ENCODE measurements around the gene DBF4.
"Not testable (repeated sequence)": the region's sequence is repeated elsewhere in the genome, so short reads cannot be mapped to it uniquely, and the experiment has no call there.

The DBF4 gene

DNA sequence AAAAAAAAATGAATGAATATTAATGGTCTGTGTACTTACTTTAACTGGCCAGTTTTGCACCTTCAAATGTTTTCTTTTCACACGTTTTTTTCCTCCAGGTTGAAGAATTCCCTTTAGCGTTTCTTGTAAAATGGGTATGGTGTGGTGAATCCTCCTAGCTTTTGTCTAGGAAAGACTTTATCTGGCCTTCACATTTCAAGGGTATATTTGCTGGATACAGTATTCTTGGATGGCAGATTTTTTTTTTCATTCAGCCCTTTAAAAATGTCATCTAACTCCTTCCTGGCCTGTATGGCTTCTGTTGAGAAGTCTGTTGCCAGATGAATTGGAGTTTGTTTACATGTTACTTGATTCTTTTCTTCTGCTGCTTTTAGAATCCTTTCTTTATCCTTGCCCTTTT lies 10.2 kb upstream of the DBF4 start:
- H3K9ac ChIP-seq (ENCODE audit: low read depth, low read length, poor library complexity, severe bottlenecking) = no peak overlapping the region
- no peaks in the 10 kb centered on the region for H3K9me2 ChIP-seq (replicated peaks; ENCODE audit: low read depth, low read length)
- no peaks in the 10 kb centered on the region for H4K20me1 ChIP-seq (ENCODE audit: insufficient read depth, low read length, poor library complexity, severe bottlenecking)
- no peaks in the 10 kb centered on the region for H3K4me1 ChIP-seq (ENCODE audit: insufficient read depth, low read length, poor library complexity, severe bottlenecking)
- H2AFZ ChIP-seq (ENCODE audit: low read length) = no peak overlapping the region
- H3F3A ChIP-seq (ENCODE audit: low read depth) = no peaks in the 10 kb centered on the region
- H3K36me3 ChIP-seq (ENCODE audit: insufficient read depth, low read length) = peaks cover 40% of the 10 kb centered on the region
- H3K4me2 ChIP-seq (ENCODE audit: low read depth, low read length, poor library complexity, severe bottlenecking) = no peak overlapping the region
- peaks cover 54% of the 10 kb centered on the region for H3K79me2 ChIP-seq (ENCODE audit: insufficient read depth, low read length)
- H3K27me3 ChIP-seq (ENCODE audit: insufficient read depth, low read length, poor library complexity, severe bottlenecking) = no peaks in the 10 kb centered on the region
- peaks cover 48% of the 10 kb centered on the region for H3K9me3 ChIP-seq (ENCODE audit: insufficient read depth, low read depth, low read length)
- H3K4me3 ChIP-seq (ENCODE audit: low read length, poor library complexity, severe bottlenecking) = no peak overlapping the region
- no peak for TF ChIP-seq EZH2phosphoT487 (IDR thresholded peaks at IDR 0.05; ENCODE audit: borderline replicate concordance)
- TF ChIP-seq, protein P1, sequence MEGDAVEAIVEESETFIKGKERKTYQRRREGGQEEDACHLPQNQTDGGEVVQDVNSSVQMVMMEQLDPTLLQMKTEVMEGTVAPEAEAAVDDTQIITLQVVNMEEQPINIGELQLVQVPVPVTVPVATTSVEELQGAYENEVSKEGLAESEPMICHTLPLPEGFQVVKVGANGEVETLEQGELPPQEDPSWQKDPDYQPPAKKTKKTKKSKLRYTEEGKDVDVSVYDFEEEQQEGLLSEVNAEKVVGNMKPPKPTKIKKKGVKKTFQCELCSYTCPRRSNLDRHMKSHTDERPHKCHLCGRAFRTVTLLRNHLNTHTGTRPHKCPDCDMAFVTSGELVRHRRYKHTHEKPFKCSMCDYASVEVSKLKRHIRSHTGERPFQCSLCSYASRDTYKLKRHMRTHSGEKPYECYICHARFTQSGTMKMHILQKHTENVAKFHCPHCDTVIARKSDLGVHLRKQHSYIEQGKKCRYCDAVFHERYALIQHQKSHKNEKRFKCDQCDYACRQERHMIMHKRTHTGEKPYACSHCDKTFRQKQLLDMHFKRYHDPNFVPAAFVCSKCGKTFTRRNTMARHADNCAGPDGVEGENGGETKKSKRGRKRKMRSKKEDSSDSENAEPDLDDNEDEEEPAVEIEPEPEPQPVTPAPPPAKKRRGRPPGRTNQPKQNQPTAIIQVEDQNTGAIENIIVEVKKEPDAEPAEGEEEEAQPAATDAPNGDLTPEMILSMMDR (conservative IDR thresholded peaks at IDR 0.05; ENCODE audit: low read length) = no peak

DNA sequence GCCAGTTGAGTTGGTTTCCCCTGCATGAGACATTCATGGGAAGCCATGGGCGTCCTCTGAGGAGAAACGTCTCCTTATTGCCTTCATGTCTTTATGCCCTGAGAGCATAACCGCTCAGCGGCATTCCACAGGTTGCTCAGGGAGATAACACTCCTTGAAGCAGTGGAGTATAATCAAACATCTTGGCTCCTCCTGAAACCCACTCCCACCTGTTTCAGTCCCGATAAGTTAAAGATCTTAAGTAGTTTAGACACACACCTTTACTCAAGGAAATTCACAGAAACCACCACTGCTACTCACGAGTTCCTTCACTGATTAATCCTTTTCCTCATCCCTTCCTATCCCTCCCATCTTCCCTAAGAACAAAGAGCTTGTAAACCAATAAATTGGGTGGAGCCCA lies 9.8 kb upstream of the DBF4 start:
- H3K4me2 ChIP-seq (ENCODE audit: low read depth, low read length, poor library complexity, severe bottlenecking); H3F3A ChIP-seq (ENCODE audit: low read depth); H3K4me3 ChIP-seq (ENCODE audit: low read length, poor library complexity, severe bottlenecking); H2AFZ ChIP-seq (ENCODE audit: low read length); H3K9ac ChIP-seq (ENCODE audit: low read depth, low read length, poor library complexity, severe bottlenecking); H3K9me2 ChIP-seq (replicated peaks; ENCODE audit: low read depth, low read length); H3K4me1 ChIP-seq (ENCODE audit: insufficient read depth, low read length, poor library complexity, severe bottlenecking); H4K20me1 ChIP-seq (ENCODE audit: insufficient read depth, low read length, poor library complexity, severe bottlenecking); H3K27me3 ChIP-seq (ENCODE audit: insufficient read depth, low read length, poor library complexity, severe bottlenecking): not testable (repeated sequence)
- H3K79me2 ChIP-seq (ENCODE audit: insufficient read depth, low read length) = peaks cover 58% of the 10 kb centered on the region
- peaks cover 52% of the 10 kb centered on the region for H3K9me3 ChIP-seq (ENCODE audit: insufficient read depth, low read depth, low read length)
- peaks cover 44% of the 10 kb centered on the region for H3K36me3 ChIP-seq (ENCODE audit: insufficient read depth, low read length)

DNA sequence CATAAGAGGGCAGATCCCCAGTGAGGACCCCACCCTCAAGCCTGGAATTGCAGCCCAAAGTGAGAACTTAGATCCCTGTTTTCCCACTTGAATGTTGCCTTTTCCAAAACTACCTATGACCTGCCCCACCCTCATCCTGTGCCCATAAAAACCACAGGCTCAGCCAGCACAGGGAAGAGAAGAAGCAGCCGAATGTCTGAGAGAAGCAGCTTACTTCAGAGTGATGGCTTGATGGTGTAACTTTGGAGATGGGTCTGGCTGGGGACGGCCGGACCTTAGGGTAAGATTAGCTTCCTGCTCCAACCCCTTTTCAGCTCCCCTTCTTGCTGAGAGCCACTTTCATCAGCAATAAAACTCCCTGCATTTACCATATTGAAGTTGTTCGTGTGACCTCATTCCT lies 5.8 kb upstream of the DBF4 start:
- H3K4me2 ChIP-seq (ENCODE audit: low read depth, low read length, poor library complexity, severe bottlenecking) = no peak overlapping the region
- peaks cover 6% of the 10 kb centered on the region for H4K20me1 ChIP-seq (ENCODE audit: insufficient read depth, low read length, poor library complexity, severe bottlenecking)
- no peaks in the 10 kb centered on the region for H3F3A ChIP-seq (ENCODE audit: low read depth)
- H3K9ac ChIP-seq (ENCODE audit: low read depth, low read length, poor library complexity, severe bottlenecking) = no peak overlapping the region
- no peaks in the 10 kb centered on the region for H3K27me3 ChIP-seq (ENCODE audit: insufficient read depth, low read length, poor library complexity, severe bottlenecking)
- peaks cover 61% of the 10 kb centered on the region for H3K9me3 ChIP-seq (ENCODE audit: insufficient read depth, low read depth, low read length)
- H3K4me3 ChIP-seq (ENCODE audit: low read length, poor library complexity, severe bottlenecking) = no peak overlapping the region
- no peaks in the 10 kb centered on the region for H3K9me2 ChIP-seq (replicated peaks; ENCODE audit: low read depth, low read length)
- peaks cover 49% of the 10 kb centered on the region for H3K36me3 ChIP-seq (ENCODE audit: insufficient read depth, low read length)
- no peak overlapping the region for H2AFZ ChIP-seq (ENCODE audit: low read length)
- TF ChIP-seq, protein P1 (conservative IDR thresholded peaks at IDR 0.05; ENCODE audit: low read length) = no peak
- TF ChIP-seq EZH2phosphoT487 (IDR thresholded peaks at IDR 0.05; ENCODE audit: borderline replicate concordance) = no peak
- peaks cover 26% of the 10 kb centered on the region for H3K4me1 ChIP-seq (ENCODE audit: insufficient read depth, low read length, poor library complexity, severe bottlenecking)
- peaks cover 97% of the 10 kb centered on the region for H3K79me2 ChIP-seq (ENCODE audit: insufficient read depth, low read length)

DNA sequence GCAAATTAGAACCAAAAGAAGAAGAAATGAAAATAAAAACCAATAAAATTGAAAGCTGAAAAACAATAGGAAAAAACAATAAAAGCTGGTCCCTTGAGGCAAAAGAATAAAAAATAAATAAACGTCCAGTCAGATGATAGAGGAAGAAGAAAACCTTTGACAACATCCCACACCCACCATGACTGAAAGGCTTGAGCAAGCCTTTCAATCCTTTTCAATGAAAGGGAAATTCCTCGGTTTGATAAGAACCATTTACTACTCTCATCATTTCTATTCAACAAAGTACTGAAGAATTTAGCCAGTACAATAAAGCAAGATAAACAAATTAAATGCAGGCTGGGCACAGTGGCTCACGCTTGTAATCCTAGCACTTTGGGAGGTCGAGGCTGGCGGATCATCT lies 3.9 kb upstream of the DBF4 start:
- H3K9ac ChIP-seq (ENCODE audit: low read depth, low read length, poor library complexity, severe bottlenecking) = no peak overlapping the region

DNA sequence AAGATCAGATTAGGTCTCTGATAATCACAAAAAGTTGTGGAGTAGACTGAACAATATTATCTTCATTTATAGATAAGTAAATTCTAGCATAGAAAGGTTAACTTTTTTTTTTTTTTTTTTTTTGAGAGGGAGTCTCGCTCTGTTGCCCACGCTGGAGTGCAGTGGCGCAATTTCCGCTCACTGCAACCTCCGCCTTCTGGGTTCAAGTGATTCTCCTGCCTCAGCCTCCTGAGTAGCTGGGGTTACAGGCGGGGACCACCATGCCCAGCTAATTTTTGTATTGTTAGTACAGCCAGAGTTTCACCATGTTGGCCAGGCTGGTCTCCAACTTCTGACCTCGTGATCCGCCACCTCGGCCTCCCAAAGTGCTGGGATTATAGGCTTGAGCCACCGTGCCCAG lies 3.0 kb upstream of the DBF4 start:
- peaks cover 94% of the 10 kb centered on the region for H3K79me2 ChIP-seq (ENCODE audit: insufficient read depth, low read length)
- peak overlapping the region; percentile 91 for H3K4me2 ChIP-seq (ENCODE audit: low read depth, low read length, poor library complexity, severe bottlenecking)
- not testable (repeated sequence) for H3K27me3 ChIP-seq (ENCODE audit: insufficient read depth, low read length, poor library complexity, severe bottlenecking); H3K9me2 ChIP-seq (replicated peaks; ENCODE audit: low read depth, low read length); H2AFZ ChIP-seq (ENCODE audit: low read length); H3F3A ChIP-seq (ENCODE audit: low read depth)
- peak overlapping the region; percentile 99 for H3K4me3 ChIP-seq (ENCODE audit: low read length, poor library complexity, severe bottlenecking)
- H4K20me1 ChIP-seq (ENCODE audit: insufficient read depth, low read length, poor library complexity, severe bottlenecking) = peaks cover 18% of the 10 kb centered on the region
- H3K9me3 ChIP-seq (ENCODE audit: insufficient read depth, low read depth, low read length) = peaks cover 38% of the 10 kb centered on the region
- peaks cover 31% of the 10 kb centered on the region for H3K4me1 ChIP-seq (ENCODE audit: insufficient read depth, low read length, poor library complexity, severe bottlenecking)
- peaks cover 34% of the 10 kb centered on the region for H3K36me3 ChIP-seq (ENCODE audit: insufficient read depth, low read length)
- peak overlapping the region; percentile 93 for H3K9ac ChIP-seq (ENCODE audit: low read depth, low read length, poor library complexity, severe bottlenecking)

More for the DNA sequence above, 3.9 kb upstream of the DBF4 start:
- Histone ChIP-seq H3K4me3 (ENCODE audit: low read length, poor library complexity, severe bottlenecking) (peak overlapping the region; percentile 99), H3K27me3 (ENCODE audit: insufficient read depth, low read length, poor library complexity, severe bottlenecking) (no peaks in the 10 kb centered on the region), H2AFZ (ENCODE audit: low read length) (no peak overlapping the region), H4K20me1 (ENCODE audit: insufficient read depth, low read length, poor library complexity, severe bottlenecking) (peaks cover 9% of the 10 kb centered on the region), H3K4me1 (ENCODE audit: insufficient read depth, low read length, poor library complexity, severe bottlenecking) (peaks cover 26% of the 10 kb centered on the region), H3K9me2 (replicated peaks; ENCODE audit: low read depth, low read length) (no peaks in the 10 kb centered on the region), H3K36me3 (ENCODE audit: insufficient read depth, low read length) (peaks cover 41% of the 10 kb centered on the region), H3K9me3 (ENCODE audit: insufficient read depth, low read depth, low read length) (peaks cover 44% of the 10 kb centered on the region), H3K4me2 (ENCODE audit: low read depth, low read length, poor library complexity, severe bottlenecking) (peak overlapping the region; percentile 91), H3F3A (ENCODE audit: low read depth) (peaks cover 4% of the 10 kb centered on the region), H3K79me2 (ENCODE audit: insufficient read depth, low read length) (peaks cover 93% of the 10 kb centered on the region)
- TF ChIP-seq, protein P1 (conservative IDR thresholded peaks at IDR 0.05; ENCODE audit: low read length) = no peak
- TF ChIP-seq EZH2phosphoT487 (IDR thresholded peaks at IDR 0.05; ENCODE audit: borderline replicate concordance) = no peak
